ES-I3 (cell line): ENCODE data around the gene EEA1.

Source experiments
- H3K36me3 ChIP-seq: 2 replicates; pipeline ENCODE4 v1.6.1; 2013; ENCODE audit warnings: mild to moderate bottlenecking, low read length, control low read depth, moderate library complexity; ENCODE audit not compliant: insufficient read depth
- H3K4me1 ChIP-seq: 2 replicates; pipeline ENCODE4 v1.6.1; 2013; ENCODE audit warnings: mild to moderate bottlenecking, control low read depth, low read length; ENCODE audit not compliant: insufficient read depth
- H3K9ac ChIP-seq: 2 replicates; pipeline ENCODE4 v1.6.1; 2013; ENCODE audit warnings: low read depth, mild to moderate bottlenecking, low read length, moderate library complexity
- H3K9me3 ChIP-seq: 2 replicates; pipeline ENCODE4 v1.6.1; 2013; ENCODE audit warnings: mild to moderate bottlenecking, low read length, moderate library complexity; ENCODE audit not compliant: control insufficient read depth, insufficient read depth

Gene EEA1

GRCh38 chr12:92730758-92731157 is 198.3 kb downstream of the EEA1 start:
- Histone ChIP-seq H3K9ac (no peak overlapping the region), H3K4me1 (no peaks in the 10 kb centered on the region), H3K36me3 (no peaks in the 10 kb centered on the region), H3K9me3 (no peaks in the 10 kb centered on the region)

DNA sequence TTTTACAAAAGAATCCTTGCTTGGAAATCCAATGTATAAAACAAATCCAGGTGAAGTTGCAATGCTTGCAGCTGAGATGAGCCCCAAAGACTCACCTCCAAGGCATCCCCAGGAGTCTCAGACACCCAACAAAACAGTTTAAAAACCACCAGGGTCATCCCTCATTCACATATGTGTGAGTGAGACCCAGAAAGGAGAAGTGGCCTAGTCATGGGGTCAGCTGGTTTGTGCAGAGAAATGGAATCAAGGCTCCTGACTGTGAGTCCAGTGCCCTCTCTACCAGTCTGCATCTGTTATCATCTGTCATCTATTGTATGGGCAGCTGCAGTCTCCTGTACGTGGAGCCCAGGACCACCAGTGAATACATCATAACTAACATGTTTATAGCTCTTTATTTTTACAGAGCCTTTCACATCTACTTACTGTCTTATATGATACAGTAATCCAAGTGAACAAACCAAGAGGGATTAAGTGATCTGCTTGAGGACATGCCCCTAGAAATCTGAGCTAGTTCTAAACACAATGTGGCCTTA is 199.3 kb downstream of the EEA1 start:
- Histone ChIP-seq H3K9ac (no peak overlapping the region), H3K4me1 (no peaks in the 10 kb centered on the region), H3K36me3 (no peaks in the 10 kb centered on the region), H3K9me3 (no peaks in the 10 kb centered on the region)

- Histone ChIP-seq H3K36me3 (no peaks in the 10 kb centered on the region), H3K9ac (no peak overlapping the region), H3K4me1 (no peaks in the 10 kb centered on the region), H3K9me3 (no peaks in the 10 kb centered on the region; the same call in 1 of the 2 replicates)
Measured at GRCh38 chr12:92726850-92727249, 202.2 kb downstream of the EEA1 start.

DNA sequence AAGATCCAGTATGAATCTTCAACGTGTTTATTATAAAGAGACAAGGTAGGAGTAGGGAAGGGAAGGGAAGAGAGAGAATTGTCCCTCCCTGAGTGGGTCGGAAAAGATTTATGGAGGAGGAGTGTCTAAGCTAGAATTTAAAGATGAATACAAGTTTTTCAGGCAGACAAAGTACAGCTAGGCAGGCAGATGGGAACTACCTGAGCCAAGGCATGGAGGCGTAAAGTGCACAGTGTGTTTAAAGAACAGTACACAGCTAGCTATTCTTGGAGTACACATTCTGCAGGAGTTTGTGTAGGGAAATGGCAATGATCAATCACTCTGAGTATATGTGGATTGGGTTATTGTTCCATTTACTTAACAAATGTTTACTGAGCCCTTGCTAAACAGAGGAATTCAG is 206.2 kb downstream of the EEA1 start:
- H3K36me3 ChIP-seq, result no peaks in the 10 kb centered on the region
- no peaks in the 10 kb centered on the region; the same call in 1 of the 2 replicates for H3K9me3 ChIP-seq
- H3K9ac ChIP-seq, result no peak overlapping the region
- H3K4me1 ChIP-seq, result no peaks in the 10 kb centered on the region

- Histone ChIP-seq H3K9ac (no peak overlapping the region), H3K36me3 (no peaks in the 10 kb centered on the region), H3K4me1 (peaks cover 5% of the 10 kb centered on the region; the same call in 1 of the 2 replicates), H3K9me3 (no peaks in the 10 kb centered on the region; the same call in 1 of the 2 replicates)
Measured at GRCh38 chr12:92721656-92722055, 207.4 kb downstream of the EEA1 start.

DNA sequence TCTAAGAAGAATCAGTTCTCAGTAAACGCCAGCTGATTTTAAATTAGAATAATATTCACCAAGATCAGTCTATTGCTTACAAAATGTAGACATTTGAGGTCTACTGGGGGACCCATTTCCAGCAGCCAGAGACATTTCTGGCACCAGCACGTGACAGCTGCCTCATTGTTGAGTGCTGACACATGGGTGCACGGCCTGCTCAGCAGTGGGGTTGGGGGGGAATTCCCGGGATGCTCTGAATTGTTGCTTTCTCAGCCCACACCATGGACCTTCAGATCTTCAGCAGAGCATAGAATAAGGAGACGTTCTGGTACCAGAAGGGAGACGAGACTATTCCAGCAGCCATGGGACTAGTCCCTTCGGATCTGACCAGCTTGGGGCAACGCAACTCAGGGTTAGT is 208.0 kb downstream of the EEA1 start:
- H3K9me3 ChIP-seq, result no peaks in the 10 kb centered on the region; the same call in 1 of the 2 replicates
- peaks cover 6% of the 10 kb centered on the region; the same call in 1 of the 2 replicates for H3K4me1 ChIP-seq
- H3K9ac ChIP-seq, result no peak overlapping the region
- no peaks in the 10 kb centered on the region for H3K36me3 ChIP-seq
